Measurements from ENCODE around the gene TRIM26. TPM values are rescaled to one million over a fixed set of nuclear protein-coding genes. Genes with fewer than 3 reads are reported as not detected.
"Not testable (repeated sequence)": the region's sequence is repeated elsewhere in the genome, so short reads cannot be mapped to it uniquely, and the experiment has no call there.

Gene TRIM26
- total and polyA plus RNA-seq, 2 experiments from 2014 or later = 11.0 to 38.0 TPM

DNA sequence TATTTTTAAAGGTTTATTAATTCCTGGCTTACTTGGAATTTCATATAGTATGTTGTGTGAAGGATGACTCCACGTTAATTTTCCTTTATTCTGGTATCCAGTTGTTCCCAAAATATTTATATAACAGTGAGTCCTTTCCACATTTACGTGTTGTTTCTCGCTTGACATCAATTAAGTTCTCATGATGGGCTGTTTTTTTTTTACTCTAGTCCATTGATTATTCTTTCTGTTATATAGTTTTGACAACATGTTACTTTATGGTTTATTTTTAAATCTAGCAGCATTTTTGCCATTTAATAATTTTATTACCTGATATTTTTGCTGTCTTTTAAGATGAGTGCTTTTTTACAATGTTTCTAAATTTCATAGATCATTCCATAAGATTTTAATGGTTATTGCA lies 70.5 kb downstream of the TRIM26 start (continued):
- TF ChIP-seq CTCF (conservative IDR thresholded peaks at IDR 0.05; ENCODE audit: low read depth in 2 of 2) (no peak), NANOG (IDR thresholded peaks at IDR 0.05; ENCODE audit: borderline replicate concordance) (no peak)

DNA sequence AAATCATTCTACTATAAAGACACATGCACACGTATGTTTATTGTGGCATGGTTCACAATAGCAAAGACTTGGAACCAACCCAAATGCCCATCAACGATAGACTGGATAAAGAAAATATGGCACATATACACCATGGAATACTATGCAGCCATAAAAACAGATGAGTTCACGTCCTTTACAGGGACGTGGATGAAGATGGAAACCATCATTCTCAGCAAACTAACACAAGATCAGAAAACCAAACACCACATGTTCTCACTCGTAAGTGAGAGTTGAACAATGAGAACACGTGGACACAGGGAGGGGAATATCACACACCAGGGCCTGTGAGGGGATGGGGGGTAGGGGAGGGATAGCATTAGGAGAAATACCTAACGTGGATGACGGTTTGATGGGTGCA lies 73.0 kb downstream of the TRIM26 start:
- H4K20me1 ChIP-seq (replicated peaks; ENCODE audit: insufficient read depth); H3K36me3 ChIP-seq (ENCODE audit: insufficient read depth); ATAC-seq; H3K4me3 ChIP-seq; H3K9me3 Mint-ChIP-seq; DNase-seq (ENCODE audit: low spot score); H2AFZ ChIP-seq; H3K9me2 ChIP-seq (ENCODE audit: insufficient read depth); H3K4me2 ChIP-seq; H3K4me1 Mint-ChIP-seq; H3K27ac Mint-ChIP-seq; H3K4me3 Mint-ChIP-seq; H3K27ac ChIP-seq (ENCODE audit: low read depth); H3K4me1 ChIP-seq (ENCODE audit: insufficient read depth); H3K36me3 Mint-ChIP-seq (ENCODE audit: low read depth); H3K27me3 Mint-ChIP-seq (ENCODE audit: insufficient read depth, low read depth, poor library complexity); H3F3A ChIP-seq (replicated peaks; ENCODE audit: low read depth); H3K27me3 ChIP-seq (ENCODE audit: insufficient read depth); H3K79me2 ChIP-seq (replicated peaks; ENCODE audit: insufficient read depth): not testable (repeated sequence)

- Histone ChIP-seq H4K20me1 (replicated peaks; ENCODE audit: insufficient read depth) (no peaks in the 10 kb centered on the region), H3K79me2 (replicated peaks; ENCODE audit: insufficient read depth) (no peaks in the 10 kb centered on the region), H3K4me1 (ENCODE audit: insufficient read depth) (no peaks in the 10 kb centered on the region), H3K27ac (ENCODE audit: low read depth) (no peak overlapping the region), H3K9me2 (ENCODE audit: insufficient read depth) (no peaks in the 10 kb centered on the region), H3K27me3 (ENCODE audit: insufficient read depth) (peaks cover 15% of the 10 kb centered on the region; the same call in 1 of the 2 replicates), H3K4me2 (no peak overlapping the region), H3F3A (replicated peaks; ENCODE audit: low read depth) (no peaks in the 10 kb centered on the region), H2AFZ (no peak overlapping the region), H3K4me3 (no peak overlapping the region), H3K36me3 (ENCODE audit: insufficient read depth) (no peaks in the 10 kb centered on the region)
- DNase-seq (ENCODE audit: low spot score) (no peak), ATAC-seq (no peak)
- Mint-ChIP-seq H3K27ac (no peak overlapping the region), H3K9me3 (no peaks in the 10 kb centered on the region), H3K36me3 (ENCODE audit: low read depth) (no peaks in the 10 kb centered on the region), H3K27me3 (ENCODE audit: insufficient read depth, low read depth, poor library complexity) (peaks cover 2% of the 10 kb centered on the region), H3K4me1 (no peaks in the 10 kb centered on the region), H3K4me3 (no peak overlapping the region)
- TF ChIP-seq CREB1 (CRISPR knock-in tag; IDR thresholded peaks at IDR 0.05; ENCODE audit: low read depth) (no peak), EZH2 (IDR thresholded peaks at IDR 0.05; ENCODE audit: low read depth, unreplicated experiment) (no peak), STAT1 (IDR thresholded peaks at IDR 0.05; ENCODE audit: unreplicated experiment) (no peak), ZNF331 (CRISPR knock-in tag; IDR thresholded peaks at IDR 0.05; ENCODE audit: low read depth) (no peak), POLR2AphosphoS5 (IDR thresholded peaks at IDR 0.05; ENCODE audit: low read depth) (no peak), EZH2phosphoT487 (IDR thresholded peaks at IDR 0.05; ENCODE audit: unreplicated experiment) (no peak), NANOG (IDR thresholded peaks at IDR 0.05; ENCODE audit: borderline replicate concordance) (no peak), CTCF (conservative IDR thresholded peaks at IDR 0.05; ENCODE audit: low read depth in 2 of 2) (no peak)
- TF ChIP-seq, protein P1, sequence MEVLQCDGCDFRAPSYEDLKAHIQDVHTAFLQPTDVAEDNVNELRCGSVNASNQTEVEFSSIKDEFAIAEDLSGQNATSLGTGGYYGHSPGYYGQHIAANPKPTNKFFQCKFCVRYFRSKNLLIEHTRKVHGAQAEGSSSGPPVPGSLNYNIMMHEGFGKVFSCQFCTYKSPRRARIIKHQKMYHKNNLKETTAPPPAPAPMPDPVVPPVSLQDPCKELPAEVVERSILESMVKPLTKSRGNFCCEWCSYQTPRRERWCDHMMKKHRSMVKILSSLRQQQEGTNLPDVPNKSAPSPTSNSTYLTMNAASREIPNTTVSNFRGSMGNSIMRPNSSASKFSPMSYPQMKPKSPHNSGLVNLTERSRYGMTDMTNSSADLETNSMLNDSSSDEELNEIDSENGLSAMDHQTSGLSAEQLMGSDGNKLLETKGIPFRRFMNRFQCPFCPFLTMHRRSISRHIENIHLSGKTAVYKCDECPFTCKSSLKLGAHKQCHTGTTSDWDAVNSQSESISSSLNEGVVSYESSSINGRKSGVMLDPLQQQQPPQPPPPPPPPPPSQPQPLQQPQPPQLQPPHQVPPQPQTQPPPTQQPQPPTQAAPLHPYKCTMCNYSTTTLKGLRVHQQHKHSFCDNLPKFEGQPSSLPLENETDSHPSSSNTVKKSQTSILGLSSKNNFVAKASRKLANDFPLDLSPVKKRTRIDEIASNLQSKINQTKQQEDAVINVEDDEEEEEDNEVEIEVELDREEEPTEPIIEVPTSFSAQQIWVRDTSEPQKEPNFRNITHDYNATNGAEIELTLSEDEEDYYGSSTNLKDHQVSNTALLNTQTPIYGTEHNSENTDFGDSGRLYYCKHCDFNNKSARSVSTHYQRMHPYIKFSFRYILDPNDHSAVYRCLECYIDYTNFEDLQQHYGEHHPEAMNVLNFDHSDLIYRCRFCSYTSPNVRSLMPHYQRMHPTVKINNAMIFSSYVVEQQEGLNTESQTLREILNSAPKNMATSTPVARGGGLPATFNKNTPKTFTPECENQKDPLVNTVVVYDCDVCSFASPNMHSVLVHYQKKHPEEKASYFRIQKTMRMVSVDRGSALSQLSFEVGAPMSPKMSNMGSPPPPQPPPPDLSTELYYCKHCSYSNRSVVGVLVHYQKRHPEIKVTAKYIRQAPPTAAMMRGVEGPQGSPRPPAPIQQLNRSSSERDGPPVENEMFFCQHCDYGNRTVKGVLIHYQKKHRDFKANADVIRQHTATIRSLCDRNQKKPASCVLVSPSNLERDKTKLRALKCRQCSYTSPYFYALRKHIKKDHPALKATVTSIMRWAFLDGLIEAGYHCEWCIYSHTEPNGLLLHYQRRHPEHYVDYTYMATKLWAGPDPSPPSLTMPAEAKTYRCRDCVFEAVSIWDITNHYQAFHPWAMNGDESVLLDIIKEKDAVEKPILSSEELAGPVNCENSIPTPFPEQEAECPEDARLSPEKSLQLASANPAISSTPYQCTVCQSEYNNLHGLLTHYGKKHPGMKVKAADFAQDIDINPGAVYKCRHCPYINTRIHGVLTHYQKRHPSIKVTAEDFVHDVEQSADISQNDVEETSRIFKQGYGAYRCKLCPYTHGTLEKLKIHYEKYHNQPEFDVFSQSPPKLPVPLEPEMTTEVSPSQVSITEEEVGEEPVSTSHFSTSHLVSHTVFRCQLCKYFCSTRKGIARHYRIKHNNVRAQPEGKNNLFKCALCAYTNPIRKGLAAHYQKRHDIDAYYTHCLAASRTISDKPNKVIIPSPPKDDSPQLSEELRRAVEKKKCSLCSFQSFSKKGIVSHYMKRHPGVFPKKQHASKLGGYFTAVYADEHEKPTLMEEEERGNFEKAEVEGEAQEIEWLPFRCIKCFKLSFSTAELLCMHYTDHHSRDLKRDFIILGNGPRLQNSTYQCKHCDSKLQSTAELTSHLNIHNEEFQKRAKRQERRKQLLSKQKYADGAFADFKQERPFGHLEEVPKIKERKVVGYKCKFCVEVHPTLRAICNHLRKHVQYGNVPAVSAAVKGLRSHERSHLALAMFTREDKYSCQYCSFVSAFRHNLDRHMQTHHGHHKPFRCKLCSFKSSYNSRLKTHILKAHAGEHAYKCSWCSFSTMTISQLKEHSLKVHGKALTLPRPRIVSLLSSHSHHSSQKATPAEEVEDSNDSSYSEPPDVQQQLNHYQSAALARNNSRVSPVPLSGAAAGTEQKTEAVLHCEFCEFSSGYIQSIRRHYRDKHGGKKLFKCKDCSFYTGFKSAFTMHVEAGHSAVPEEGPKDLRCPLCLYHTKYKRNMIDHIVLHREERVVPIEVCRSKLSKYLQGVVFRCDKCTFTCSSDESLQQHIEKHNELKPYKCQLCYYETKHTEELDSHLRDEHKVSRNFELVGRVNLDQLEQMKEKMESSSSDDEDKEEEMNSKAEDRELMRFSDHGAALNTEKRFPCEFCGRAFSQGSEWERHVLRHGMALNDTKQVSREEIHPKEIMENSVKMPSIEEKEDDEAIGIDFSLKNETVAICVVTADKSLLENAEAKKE (CRISPR knock-in tag; IDR thresholded peaks at IDR 0.05) = no peak
Measured at GRCh38 chr6:30136570-30137286, 76.5 kb downstream of the TRIM26 start.

Measured in GM23338 (cell line).